Measurements from ENCODE around the gene NEDD4.

- no peak for TF ChIP-seq MXI1 (IDR thresholded peaks at IDR 0.05; ENCODE audit: low read depth, low read length)
- no peak for TF ChIP-seq CTCF (IDR thresholded peaks at IDR 0.05)
- TF ChIP-seq REST (IDR thresholded peaks at IDR 0.05; ENCODE audit: low read depth, low read length): no peak
- peak; percentile 87 for TF ChIP-seq JUND (IDR thresholded peaks at IDR 0.05)
- no peak for TF ChIP-seq EZH2phosphoT487 (IDR thresholded peaks at IDR 0.05; ENCODE audit: borderline replicate concordance, low read depth)
- TF ChIP-seq EP300 (IDR thresholded peaks at IDR 0.05; ENCODE audit: borderline replicate concordance in 1 of 2, low read depth in 1 of 2, low read length in 1 of 2): peak; percentile 34 to 85; a peak in 3 of 4 replicates
Observed at GRCh38 chr15:56040081-56041035, 46.9 kb upstream of the NEDD4 start.
